Glomerular visceral epithelial cell (primary cell): ENCODE data around the gene PLA2G4D.
A peak's percentile ranks its signal among the peaks of the same experiment; 100 is the strongest.

ENCODE experiments used
- DNase-seq: peaks from one replicate; pipeline ENCODE4 v3.0.0-alpha.2; 2016; ENCODE audit errors: extremely low spot score

Gene PLA2G4D

DNA sequence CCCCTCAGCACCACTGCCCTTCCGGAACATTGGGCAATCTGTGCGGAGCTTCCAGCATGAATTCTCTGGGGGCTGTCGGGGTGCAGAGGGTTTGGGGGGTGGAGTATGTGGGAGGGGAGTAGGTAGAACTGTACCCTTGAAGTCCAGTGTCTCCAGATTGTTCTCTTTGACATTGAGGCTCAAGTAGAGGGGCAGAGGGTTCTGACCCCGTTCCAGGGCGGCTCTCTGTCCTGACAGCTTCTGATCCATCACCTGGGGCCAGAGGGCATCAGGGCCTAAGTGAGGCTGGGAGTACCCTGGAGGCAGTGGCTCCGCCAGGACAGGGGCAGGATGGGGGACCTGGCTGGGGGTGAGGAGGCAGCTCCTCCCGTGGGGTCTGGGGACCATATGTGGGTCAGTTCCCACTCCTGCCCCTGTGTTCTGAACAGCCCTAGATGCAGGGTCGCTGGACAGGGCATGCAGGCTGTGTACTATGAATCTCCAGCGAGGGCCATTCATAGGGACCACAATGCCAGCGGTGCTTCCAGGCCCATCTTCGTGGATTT lies 22.1 kb downstream of the PLA2G4D start:
- no peak for DNase-seq

DNA sequence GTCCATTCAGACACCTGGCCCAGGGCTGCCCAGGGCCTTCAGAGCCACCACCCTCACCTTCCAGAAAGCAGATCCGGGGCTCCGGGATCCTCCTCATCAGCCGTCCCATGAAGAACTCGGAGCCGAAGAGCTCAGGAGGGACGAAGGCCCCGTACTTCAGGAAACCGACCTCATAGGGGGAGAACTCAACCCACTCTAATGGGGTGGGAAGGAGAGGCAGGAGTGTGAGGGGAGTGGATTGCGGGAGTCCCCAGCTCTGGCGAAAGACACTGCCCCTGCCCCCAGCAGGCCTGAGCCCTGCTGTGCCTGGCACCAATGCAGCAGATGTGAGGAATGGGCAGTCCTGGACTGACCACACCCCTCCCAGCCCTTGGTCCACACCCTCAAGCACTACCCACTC lies 22.6 kb downstream of the PLA2G4D start:
- no peak for DNase-seq

DNA sequence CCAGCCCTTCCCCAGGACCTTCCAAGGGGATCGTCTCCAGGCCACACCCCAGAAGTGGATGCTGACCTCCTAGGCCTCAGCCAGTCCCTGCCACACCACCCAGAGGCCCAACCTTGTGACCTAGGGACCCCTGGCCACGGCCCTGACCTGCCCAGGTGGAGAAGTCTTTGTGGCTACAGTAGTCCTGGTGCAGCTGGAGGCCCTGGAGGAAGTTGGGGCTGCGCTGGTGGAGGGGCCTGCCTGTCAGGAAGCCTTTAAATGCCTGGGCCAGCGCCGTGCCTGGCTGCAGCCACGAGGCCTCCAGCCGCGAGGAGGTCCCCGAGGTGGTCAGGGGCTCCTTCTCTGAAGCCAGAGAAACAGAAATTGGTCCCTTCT lies 23.4 kb downstream of the PLA2G4D start:
- DNase-seq: no peak

DNA sequence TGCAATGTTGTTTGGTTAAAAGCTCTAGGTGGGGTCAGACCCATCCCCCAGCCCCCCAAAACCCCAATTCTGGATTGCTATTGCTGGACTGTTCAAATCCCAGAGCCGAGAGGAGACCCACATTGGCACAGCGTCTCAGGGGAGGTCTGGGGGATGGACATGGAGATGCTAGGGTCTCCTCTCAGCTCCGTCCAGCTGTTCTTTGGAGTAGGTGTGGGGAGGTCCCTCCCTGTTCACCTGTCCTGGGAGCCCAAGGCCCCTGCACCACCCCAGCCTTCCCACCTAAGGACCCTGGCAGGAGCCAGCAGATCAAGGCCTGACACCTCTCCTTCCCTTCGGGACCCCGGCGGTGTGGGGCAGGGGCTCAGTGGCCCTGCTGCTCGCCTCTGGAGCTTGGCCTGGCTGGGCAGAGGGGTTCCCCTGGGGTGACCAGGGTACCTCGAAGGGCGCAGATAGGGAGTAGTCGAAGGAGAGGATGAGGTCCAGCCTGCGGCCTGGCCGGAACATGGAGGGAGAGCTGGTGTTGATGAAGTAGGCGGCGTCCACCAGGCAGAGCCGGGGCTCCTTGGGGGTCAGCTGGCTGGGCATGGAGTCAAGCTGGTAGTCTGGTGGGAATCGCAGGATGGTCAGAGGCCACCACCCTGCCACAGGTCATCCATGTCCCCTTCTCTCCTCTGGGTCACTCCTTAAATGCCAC lies 23.9 kb downstream of the PLA2G4D start:
- no peak for DNase-seq

DNA sequence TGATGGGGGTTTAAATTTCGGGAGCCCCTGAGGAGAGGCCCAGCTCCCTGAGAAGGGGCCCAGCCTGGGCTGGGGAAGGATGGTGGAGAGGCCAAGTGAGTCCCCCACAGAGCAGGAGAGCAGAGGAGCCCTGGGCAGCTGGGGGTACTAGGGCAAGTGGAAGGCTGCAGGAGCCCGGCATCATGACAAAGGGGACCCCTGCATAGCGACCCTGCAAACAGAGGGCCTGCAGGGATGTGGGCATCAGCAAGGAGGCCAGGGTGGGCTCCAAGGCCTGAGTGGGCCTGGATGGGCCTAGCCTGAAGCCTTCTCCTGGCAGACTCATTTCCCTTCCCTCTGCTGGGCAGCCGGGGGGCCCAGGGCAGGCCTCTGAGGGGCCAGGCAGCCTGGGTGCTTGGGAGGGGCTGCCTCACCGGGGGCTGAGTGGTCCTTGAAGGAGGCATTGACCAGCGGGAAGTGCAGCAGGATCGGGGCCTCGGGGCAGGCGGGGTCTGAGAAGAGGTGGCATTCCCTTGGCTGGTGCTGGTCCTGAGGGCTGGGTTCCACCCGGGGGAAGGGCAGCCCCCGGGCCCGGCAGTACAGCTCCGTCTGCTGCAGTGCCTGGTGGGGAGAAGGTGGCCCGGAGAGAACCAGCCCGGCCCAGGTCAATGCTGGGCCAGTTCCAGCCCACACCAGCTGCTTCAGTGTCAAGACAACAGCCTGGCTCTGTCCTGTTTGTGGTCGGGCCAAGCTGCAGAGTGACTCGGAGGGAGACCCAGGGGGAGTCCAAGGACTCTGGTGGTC lies 24.7 kb downstream of the PLA2G4D start:
- DNase-seq: no peak

- no peak for DNase-seq
Measured at GRCh38 chr15:42069025-42069424, 25.3 kb downstream of the PLA2G4D start.

DNA sequence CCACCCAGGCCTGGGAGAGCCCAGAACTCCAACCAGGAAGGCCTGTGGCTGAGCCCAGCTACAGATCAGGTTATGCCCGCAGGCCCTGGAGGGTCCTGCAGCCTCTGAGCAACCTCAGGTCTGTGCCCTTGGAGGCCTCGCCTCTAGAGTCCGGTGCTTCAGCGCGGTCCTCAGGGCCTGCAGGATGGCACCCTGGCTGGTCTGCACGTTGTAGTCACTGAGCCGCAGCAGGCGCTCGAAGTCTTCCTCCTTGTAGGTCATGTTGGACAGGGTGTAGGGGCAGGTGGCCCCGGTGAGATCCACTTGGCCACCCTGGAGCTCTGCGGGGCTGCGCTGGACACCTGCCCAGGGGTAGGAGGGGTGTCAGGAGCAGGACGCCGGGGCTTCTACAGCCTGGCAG lies 25.8 kb downstream of the PLA2G4D start:
- no peak for DNase-seq

GRCh38 chr15:42066764-42067415 lies 27.5 kb downstream of the PLA2G4D start:
- DNase-seq: no peak

- DNase-seq: no peak
Measured at GRCh38 chr15:42065468-42065867, 28.9 kb downstream of the PLA2G4D start.

GRCh38 chr15:42065033-42065432 lies 29.3 kb downstream of the PLA2G4D start:
- no peak for DNase-seq

GRCh38 chr15:42064271-42064670 lies 30.1 kb downstream of the PLA2G4D start:
- no peak for DNase-seq

DNA sequence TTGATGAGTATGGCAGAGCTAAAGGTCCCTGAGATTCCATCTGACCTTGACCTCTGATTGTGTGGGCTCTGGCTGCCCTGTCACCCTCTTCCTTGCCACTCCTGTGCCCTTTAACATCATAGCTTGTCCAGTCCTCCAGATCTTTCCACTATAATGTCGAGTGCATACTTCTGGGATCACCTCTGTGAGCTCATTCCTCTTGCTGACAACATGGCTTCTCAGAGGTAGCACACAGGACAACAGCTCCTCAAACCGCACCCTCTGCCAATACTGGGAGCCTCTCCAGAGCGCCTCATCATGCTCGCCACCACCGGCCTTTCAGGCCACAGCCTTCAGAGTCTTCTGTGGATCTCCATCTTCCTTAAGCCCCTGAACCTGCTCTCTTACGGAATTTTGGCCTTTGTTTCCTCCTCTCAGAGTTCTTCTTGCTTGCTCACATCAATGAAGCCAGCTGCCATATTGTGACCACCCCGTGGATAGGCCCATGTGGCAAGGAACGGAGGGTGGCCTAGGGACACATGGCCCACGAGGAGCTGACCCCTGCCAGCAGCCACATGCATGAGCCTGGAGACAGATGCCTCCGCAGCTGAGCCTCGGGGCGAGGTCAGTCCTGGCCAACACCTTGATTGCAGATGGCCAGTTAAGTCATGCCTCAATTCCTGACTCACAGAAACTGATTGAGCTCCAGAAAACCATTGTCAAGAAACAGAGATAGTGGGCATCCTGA lies 31.1 kb downstream of the PLA2G4D start:
- DNase-seq: no peak

DNA sequence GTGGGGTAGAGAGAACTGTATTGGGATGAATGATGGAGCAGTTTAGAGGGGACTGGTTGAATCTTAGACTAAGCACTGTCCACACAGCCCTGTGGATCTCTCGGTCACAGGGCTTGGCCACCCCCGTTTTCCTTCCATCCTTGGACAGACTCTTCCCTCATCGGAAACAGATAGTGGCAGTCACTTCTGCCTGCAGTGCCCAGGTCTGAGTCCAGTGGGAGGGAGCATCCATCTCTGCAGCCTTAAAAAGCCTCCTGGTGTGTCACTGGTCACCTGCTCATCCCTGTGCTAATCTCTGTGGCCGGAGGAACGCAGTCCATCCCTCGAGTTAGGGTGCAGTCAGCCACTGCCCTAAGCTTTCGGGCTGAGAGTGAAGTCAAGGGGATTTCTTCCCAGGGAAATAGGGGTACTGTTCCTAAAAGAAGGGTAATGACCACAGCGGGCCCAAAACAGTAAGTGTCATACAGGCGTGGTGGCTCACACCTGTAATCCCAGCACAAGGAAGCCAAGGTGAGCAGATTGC lies 32.0 kb downstream of the PLA2G4D start:
- no peak for DNase-seq

DNA sequence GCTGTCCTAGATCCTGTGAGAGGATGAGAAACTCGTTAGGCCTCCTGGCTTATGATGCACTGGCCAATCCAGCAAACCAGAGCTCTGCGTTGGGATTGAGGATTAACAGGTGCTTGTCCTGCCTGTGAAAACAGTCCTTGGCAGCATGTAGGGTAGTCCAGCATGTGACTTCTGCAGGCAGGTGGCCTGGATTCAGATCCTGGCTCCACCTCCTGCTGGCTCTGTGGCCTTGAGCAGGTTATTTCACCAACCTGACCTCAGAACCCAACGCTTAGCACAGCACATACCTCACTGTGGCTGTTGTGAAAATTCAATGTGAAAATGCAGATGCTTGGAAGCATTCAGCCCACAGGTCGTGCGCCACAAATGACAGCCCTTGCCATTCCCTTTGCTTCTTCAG lies 33.6 kb downstream of the PLA2G4D start:
- no peak for DNase-seq

GRCh38 chr15:42060477-42060763 lies 33.9 kb downstream of the PLA2G4D start:
- no peak for DNase-seq

- peak; percentile 41 for DNase-seq
Measured at GRCh38 chr15:42059661-42060476, 34.5 kb downstream of the PLA2G4D start.

DNA sequence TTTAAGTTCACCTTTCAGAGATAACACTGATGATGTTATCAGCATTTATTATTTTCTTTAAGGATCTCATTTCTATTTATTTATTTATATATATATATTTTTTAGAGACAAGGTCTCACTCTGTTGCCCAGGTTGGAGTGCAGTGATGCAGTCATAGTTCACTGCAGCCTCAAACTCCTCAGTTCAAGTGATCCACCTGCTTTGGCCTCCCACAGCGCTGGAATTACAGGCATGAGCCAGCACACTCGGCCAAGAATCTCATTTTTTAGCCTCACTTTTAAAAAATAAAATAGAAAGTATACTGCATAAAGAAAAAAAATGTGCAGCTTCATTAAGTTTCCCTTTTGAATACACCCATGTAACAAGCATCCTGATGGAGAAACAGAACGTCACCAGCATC lies 35.6 kb downstream of the PLA2G4D start:
- DNase-seq: no peak

- DNase-seq: no peak
Measured at GRCh38 chr15:42057799-42058646, 36.3 kb downstream of the PLA2G4D start.

DNA sequence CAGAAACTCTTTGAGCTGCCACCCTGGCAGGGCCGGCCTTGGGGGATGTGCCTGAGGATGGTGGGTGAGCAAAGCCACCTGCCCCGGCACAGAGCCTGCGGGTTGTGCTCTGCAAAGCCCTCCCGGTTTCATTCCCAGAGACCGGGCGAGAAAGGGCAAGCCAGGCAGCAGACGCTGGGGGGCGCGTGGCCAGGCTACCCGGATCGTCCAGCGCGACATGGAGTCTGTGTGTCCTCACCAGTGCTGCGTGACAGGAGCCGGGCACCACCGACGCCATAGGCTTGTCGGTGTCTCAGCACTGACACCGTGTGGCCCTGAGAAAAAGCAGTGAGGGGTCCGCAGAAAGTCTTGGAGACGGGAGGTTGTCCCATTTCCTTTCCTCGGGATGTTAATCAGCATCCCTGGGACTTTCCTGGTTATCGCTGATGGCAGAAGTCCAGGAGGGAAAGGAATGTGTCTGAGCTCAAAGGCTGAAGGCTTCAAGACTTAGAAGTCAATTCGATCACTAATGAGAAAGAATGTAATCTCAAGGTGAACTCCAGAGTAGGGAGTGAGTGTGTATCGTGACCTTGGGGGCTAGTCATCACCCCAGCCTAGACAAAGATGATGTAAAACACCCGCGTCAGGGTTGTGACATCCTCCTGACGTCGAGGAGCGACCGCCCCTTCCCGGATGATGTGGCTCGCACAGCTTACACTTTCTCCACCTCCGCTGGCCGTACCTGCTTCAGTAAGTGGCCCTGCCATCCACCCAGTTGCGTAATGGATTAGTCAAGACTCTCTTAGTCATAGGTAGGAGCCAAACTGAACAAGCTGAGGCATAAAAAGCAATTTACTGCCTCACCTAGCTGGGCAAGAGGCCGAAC lies 37.2 kb downstream of the PLA2G4D start:
- peak; percentile 85 for DNase-seq
